ENCODE data around the gene GFPT1. TPM values are rescaled to one million over a fixed set of nuclear protein-coding genes. Genes with fewer than 3 reads are reported as not detected.
A peak's percentile ranks its signal among the peaks of the same experiment; 100 is the strongest.

Gene GFPT1
- polyA plus RNA-seq, 1 donor (not counting 4 experiments of a cell fraction or from before 2014, with no cell fraction given): 12.9 TPM

DNA sequence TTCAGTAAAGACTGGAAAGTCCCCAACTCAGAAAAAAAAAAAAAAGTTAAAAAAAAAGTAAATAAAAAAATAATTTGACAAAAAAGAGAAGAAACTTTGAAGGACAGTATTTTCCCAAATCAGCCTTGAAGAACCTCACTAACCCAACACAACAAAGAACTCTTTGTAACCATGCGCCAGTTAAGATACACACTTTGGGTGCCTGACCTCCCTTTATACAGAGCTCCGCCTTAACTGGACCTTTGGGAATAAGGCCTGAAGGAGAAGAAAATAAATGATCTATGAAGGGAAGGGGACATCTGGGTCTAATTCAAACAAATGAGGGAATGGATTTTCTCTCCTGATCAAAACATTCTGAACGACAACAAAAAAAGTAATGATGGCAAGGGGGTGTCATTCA, 2.2 kb upstream of the GFPT1 start:
- TF ChIP-seq EZH2 (IDR thresholded peaks at IDR 0.05; ENCODE audit: low read length) (no peak), CTCF (optimal IDR thresholded peaks at IDR 0.05 in 1 of 3, IDR thresholded peaks at IDR 0.05 in 1 of 3, conservative IDR thresholded peaks at IDR 0.05 in 1 of 3; ENCODE audit: extremely low read depth in 1 of 3, insufficient read depth in 2 of 3, low read length in 3 of 3) (no peak)
- dilution Hi-C loops (cut with MboI; ENCODE audit: extremely low pct_ligation_motif_present, low sequenced_read_pairs): no loop called here

DNA sequence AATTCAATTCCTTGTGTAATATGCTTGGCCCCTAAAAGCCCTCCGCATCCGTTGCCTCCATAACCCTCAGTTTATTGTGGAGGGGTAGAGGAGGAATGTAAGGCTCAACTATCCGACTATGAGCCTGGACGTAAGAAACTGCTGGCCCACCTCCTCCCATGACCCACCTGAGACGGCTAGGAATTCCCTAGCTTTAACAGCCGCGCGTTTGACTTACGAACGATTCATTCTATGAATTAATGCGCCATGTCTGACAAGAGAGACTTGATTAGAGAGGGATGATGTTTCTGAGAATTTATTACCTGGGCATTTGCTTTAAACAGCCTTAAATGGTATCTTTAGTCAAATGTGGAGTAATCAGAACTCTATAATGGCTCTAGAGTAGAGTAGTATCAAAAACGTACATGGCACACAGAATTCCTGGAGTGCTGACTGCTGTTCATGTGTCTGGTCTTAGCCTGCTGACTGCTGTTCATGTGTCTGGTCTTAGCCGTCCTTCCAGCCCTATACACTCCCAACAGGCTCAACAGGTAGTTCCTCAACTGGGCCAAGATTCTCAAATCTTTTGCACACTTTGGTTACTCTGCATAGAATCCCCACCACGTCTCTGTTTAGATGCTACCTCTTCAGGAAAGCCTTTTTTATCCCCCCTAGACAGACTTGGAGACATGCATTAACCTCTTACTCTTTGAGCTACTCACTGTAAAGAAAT, 899 bp upstream of the GFPT1 start:
- H3K9me3 ChIP-seq (ENCODE audit: control insufficient read depth, low read depth, low read length): no peaks in the 10 kb centered on the region
- peaks cover 21% of the 10 kb centered on the region for H3K4me1 ChIP-seq (ENCODE audit: control insufficient read depth, extremely low read depth, insufficient read depth, low read length)
- H3K9me1 ChIP-seq (ENCODE audit: control insufficient read depth, extremely low read depth, insufficient read depth, low read length): no peaks in the 10 kb centered on the region
- DNase-seq (ENCODE audit: low read depth, low spot score) (no peak), FAIRE-seq (no peak)
- TF ChIP-seq EZH2 (IDR thresholded peaks at IDR 0.05; ENCODE audit: low read length) (no peak), CTCF (optimal IDR thresholded peaks at IDR 0.05 in 1 of 3, IDR thresholded peaks at IDR 0.05 in 1 of 3, conservative IDR thresholded peaks at IDR 0.05 in 1 of 3; ENCODE audit: extremely low read depth in 1 of 3, insufficient read depth in 2 of 3, low read length in 3 of 3) (no peak)
- H3K27me3 ChIP-seq (ENCODE audit: control insufficient read depth, extremely low read depth, insufficient read depth, low read length): no peaks in the 10 kb centered on the region
- H4K20me1 ChIP-seq (ENCODE audit: control insufficient read depth, extremely low read depth, insufficient read depth, low read length): no peaks in the 10 kb centered on the region
- peak overlapping the region; percentile 70 to 98 (median 85) for H3K4me3 ChIP-seq (ENCODE audit: control insufficient read depth in 2 of 3, extremely low read depth in 1 of 3, insufficient read depth in 2 of 3, low read depth in 1 of 3, low read length in 3 of 3)
- H2AFZ ChIP-seq (ENCODE audit: control insufficient read depth, low read length): peak overlapping the region; percentile 93
- H3K79me2 ChIP-seq (ENCODE audit: control insufficient read depth, insufficient read depth, low read length): peaks cover 36% of the 10 kb centered on the region
- dilution Hi-C loops (cut with MboI; ENCODE audit: extremely low pct_ligation_motif_present, low sequenced_read_pairs): no loop called here
- H3K36me3 ChIP-seq (ENCODE audit: control insufficient read depth in 2 of 2, extremely low read depth in 1 of 2, insufficient read depth in 2 of 2, low read length in 2 of 2): no peaks in the 10 kb centered on the region
- peak overlapping the region; percentile 86 for H3K27ac ChIP-seq (ENCODE audit: control insufficient read depth, insufficient read depth, low read length)
- peak overlapping the region; percentile 99 for H3K4me2 ChIP-seq (ENCODE audit: control insufficient read depth, extremely low read depth, insufficient read depth, low read depth, low read length)
- H3K9ac ChIP-seq (ENCODE audit: control insufficient read depth, extremely low read depth, insufficient read depth, low read length): peak overlapping the region; percentile 91

More for the DNA sequence above, 2.2 kb upstream of the GFPT1 start:
- H3K4me3 ChIP-seq (ENCODE audit: control insufficient read depth in 2 of 3, extremely low read depth in 1 of 3, insufficient read depth in 2 of 3, low read depth in 1 of 3, low read length in 3 of 3): no peak overlapping the region
- no peak overlapping the region for H3K9ac ChIP-seq (ENCODE audit: control insufficient read depth, extremely low read depth, insufficient read depth, low read length)
- H3K4me1 ChIP-seq (ENCODE audit: control insufficient read depth, extremely low read depth, insufficient read depth, low read length): peaks cover 18% of the 10 kb centered on the region
- FAIRE-seq (no peak), DNase-seq (ENCODE audit: low read depth, low spot score) (no peak)
- no peaks in the 10 kb centered on the region for H3K27me3 ChIP-seq (ENCODE audit: control insufficient read depth, extremely low read depth, insufficient read depth, low read length)
- peaks cover 25% of the 10 kb centered on the region for H3K79me2 ChIP-seq (ENCODE audit: control insufficient read depth, insufficient read depth, low read length)
- H4K20me1 ChIP-seq (ENCODE audit: control insufficient read depth, extremely low read depth, insufficient read depth, low read length): no peaks in the 10 kb centered on the region
- H3K9me3 ChIP-seq (ENCODE audit: control insufficient read depth, low read depth, low read length): no peaks in the 10 kb centered on the region
- H3K4me2 ChIP-seq (ENCODE audit: control insufficient read depth, extremely low read depth, insufficient read depth, low read depth, low read length): no peak overlapping the region
- H3K9me1 ChIP-seq (ENCODE audit: control insufficient read depth, extremely low read depth, insufficient read depth, low read length): no peaks in the 10 kb centered on the region
- H2AFZ ChIP-seq (ENCODE audit: control insufficient read depth, low read length): no peak overlapping the region
- no peak overlapping the region for H3K27ac ChIP-seq (ENCODE audit: control insufficient read depth, insufficient read depth, low read length)
- H3K36me3 ChIP-seq (ENCODE audit: control insufficient read depth in 2 of 2, extremely low read depth in 1 of 2, insufficient read depth in 2 of 2, low read length in 2 of 2): no peaks in the 10 kb centered on the region

Measured in keratinocyte (primary cell).